GM20431 (cell line): ENCODE data around the gene GNAT3.

ENCODE experiments used
- in situ Hi-C: fragments of 300-500 bp; cut with MseI, MboI; formaldehyde crosslinking; loops from one replicate; pipeline ENCODE4 v1.15.0; 2020; ENCODE audit warnings: low sequenced_read_pairs; ENCODE audit not compliant: unreplicated experiment

Gene GNAT3

GRCh38 chr7:80505900-80506500 lies 5.9 kb downstream of the GNAT3 start:
- in situ Hi-C loops, result no loop called here

GRCh38 chr7:80500325-80500724 lies 11.5 kb downstream of the GNAT3 start:
- in situ Hi-C loops, result no loop called here

- in situ Hi-C loops, result no loop called here
These were observed 12.4 kb downstream of the GNAT3 start for GRCh38 chr7:80499350-80499953.

GRCh38 chr7:80498481-80499349 lies 13.1 kb downstream of the GNAT3 start:
- in situ Hi-C loops, result no loop called here

- in situ Hi-C loops, result no loop called here
These were observed 15.3 kb downstream of the GNAT3 start for GRCh38 chr7:80496586-80496985.

- in situ Hi-C loops, result no loop called here
These were observed 18.6 kb downstream of the GNAT3 start for GRCh38 chr7:80493121-80493849.

- in situ Hi-C loops, result no loop called here
These were observed 20.4 kb downstream of the GNAT3 start for GRCh38 chr7:80491462-80491861.

- in situ Hi-C loops, result no loop called here
These were observed 23.0 kb downstream of the GNAT3 start for GRCh38 chr7:80488851-80489370.

- in situ Hi-C loops, result no loop called here
These were observed 23.5 kb downstream of the GNAT3 start for GRCh38 chr7:80488406-80488805.

- in situ Hi-C loops, result no loop called here
These were observed 26.1 kb downstream of the GNAT3 start for GRCh38 chr7:80485721-80486120.

- in situ Hi-C loops, result no loop called here
These were observed 28.9 kb downstream of the GNAT3 start for GRCh38 chr7:80482950-80483349.

- in situ Hi-C loops, result no loop called here
These were observed 30.5 kb downstream of the GNAT3 start for GRCh38 chr7:80481196-80481884.

GRCh38 chr7:80480566-80480965 lies 31.3 kb downstream of the GNAT3 start:
- in situ Hi-C loops, result no loop called here

- in situ Hi-C loops, result no loop called here
These were observed 33.2 kb downstream of the GNAT3 start for GRCh38 chr7:80478683-80479082.

GRCh38 chr7:80476035-80476434 lies 35.8 kb downstream of the GNAT3 start:
- in situ Hi-C loops, result no loop called here

- in situ Hi-C loops, result no loop called here
These were observed 36.5 kb downstream of the GNAT3 start for GRCh38 chr7:80475383-80475782.

- in situ Hi-C loops, result no loop called here
These were observed 38.1 kb downstream of the GNAT3 start for GRCh38 chr7:80473751-80474150.

GRCh38 chr7:80472491-80473200 lies 39.2 kb downstream of the GNAT3 start:
- in situ Hi-C loops, result no loop called here
